GM19351 (cell line): ENCODE measurements around the gene EYS.

Experiments used
- ATAC-seq: cut with Tn5 transposase; IDR thresholded peaks from one replicate; pipeline ENCODE4 v1.9.1; 2021; ENCODE audit warnings: mild to moderate bottlenecking, moderate library complexity; ENCODE audit not compliant: unreplicated experiment

Gene EYS

GRCh38 chr6:65248101-65248610 is 458.9 kb downstream of the EYS start:
- no peak for ATAC-seq

- ATAC-seq, result no peak
Measured at GRCh38 chr6:65231616-65232015, 475.4 kb downstream of the EYS start.

- no peak for ATAC-seq
Measured at GRCh38 chr6:65229825-65230224, 477.2 kb downstream of the EYS start.

DNA sequence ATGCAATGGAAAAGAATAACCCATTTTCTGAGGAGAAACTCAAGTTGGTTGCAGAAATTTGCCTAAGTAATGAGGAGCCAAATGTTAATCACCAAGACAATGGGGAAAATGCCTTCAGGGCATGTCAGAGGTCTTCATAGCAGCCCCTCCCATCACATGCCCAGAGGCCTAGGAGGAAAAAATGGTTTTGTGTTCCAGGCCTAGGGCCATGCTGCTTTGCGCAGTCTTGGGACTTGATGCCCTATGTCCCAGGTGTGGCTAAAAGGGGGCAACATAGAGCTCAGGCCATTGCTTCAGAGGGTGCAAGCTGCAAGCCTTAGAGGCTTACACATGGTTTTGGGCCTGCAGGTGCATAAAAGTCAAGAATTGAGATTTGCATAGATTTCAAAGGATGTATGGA is 485.9 kb downstream of the EYS start:
- no peak for ATAC-seq

DNA sequence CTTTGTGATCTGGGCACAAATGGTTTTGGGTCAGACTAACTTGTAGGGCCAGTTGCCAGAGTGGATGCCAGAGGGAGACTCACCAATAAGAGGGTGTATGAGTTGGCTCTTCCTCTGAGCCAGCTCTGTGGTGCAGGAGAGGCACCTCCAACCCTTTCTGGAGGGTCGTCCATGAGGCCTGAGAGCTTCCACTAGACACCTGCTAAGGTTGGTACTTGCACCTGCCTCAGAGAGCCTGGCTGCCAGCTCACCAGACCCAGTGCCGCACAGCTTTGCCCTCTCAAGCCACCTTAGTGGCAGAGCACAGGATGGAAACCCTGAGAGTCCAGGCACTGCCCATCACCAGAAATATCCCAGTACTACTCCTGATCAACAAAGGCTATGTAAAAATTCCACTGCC is 504.3 kb downstream of the EYS start:
- no peak for ATAC-seq

DNA sequence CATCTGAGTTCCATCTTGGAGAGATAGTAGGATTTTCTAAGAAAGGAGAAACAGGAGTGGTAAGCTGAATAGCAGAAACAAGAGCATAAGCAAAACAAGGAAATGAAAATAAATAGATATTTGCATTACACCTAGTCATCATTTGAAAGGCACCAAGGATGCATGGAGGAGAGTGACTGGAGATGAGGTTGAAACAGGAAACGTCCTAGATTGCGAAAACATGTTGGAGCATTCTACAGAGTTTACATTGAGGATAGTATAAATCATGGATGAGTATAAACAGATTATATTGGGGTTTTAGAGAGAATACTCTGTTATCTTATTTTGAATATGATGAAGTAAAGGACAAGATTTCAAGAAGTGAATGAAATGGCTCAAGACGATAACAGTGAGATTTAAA is 507.3 kb downstream of the EYS start:
- no peak for ATAC-seq

GRCh38 chr6:65199121-65199520 is 507.9 kb downstream of the EYS start:
- ATAC-seq, result no peak

GRCh38 chr6:65191471-65191870 is 515.6 kb downstream of the EYS start:
- ATAC-seq, result no peak

DNA sequence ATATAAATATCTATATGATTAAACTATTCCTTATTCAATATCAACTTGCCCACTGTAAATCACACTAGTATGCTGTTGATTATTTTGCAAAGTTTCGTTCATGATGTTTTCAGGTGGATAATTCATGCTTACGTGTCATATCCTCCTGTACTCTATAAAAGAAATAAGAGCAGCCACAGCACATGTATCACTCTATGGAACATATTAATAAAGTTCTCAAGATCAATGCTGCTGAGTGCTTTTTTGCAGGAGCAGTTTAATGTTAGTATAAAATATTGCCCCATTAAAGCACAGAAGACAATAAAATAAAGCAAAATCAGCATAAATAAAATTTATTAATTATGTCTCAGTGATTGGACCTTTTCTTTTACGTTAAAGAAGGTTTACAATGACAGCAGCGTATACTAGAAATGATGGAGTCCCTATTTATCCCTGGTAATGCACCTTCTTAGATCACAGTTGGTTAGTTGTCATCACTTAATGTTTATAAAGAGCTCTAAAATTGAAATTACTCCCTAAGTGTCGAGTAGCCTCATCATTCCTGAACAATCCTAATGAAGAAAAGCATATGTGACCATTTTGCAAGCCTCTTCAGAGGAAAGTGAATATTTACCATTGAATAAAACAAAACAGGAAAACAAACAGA is 517.7 kb downstream of the EYS start:
- ATAC-seq, result no peak

- no peak for ATAC-seq
Measured at GRCh38 chr6:65186826-65187225, 520.2 kb downstream of the EYS start.

DNA sequence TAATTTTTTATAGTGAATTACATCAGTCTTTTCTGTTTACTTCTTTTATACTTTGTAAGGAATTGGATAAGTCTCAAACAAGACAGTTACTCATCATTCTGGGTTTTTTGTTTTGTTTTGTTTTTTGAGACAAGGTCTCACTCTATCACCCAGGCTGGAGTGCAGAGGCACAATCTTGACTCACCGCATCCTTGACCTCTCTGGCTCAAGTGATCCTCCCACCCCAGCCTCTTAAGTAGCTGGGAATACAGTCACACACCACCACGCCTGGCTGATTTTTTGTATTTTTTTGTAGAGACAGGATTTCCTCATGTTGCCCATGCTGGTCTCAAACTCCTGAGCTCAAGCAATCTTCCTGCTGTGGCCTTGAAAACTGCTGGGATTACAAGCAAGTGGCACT is 524.3 kb downstream of the EYS start:
- no peak for ATAC-seq

DNA sequence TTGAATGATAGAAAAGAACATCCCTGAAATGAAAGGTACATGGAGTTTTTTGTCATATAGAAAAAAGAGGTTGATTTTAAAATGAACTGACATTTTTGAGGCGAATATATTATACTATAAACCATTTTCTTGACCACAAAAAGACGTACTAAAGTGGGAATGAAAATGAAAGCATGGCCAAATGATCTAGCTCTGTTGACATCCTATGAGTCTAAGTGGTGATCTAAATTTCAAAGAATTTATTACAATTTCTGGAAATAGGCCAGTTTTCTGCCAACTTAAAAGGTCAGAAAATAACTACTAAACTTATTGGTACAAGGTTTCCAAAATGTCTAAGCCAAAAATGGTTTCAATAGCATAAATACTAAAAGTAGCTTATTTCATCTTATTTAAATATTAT is 536.8 kb downstream of the EYS start:
- ATAC-seq, result no peak

DNA sequence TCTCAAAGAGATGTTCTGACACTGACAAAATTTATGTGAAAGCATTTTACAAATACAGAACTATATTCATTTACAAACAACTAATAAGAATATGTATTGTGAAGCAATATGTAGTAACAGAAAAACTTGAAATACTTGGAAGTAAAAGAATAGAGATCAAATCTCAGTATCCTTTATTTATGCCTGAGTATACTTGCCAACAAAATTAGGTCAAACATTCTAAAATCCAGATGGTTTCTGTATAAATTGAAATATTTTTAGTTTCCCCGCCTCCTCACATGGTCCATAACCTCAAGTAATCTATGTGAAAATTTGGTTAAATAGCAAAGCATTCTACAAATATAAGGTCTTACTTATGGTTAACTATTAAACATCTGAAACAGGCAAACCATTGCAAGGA is 545.4 kb downstream of the EYS start:
- ATAC-seq, result no peak

GRCh38 chr6:65157025-65157424 is 550.0 kb downstream of the EYS start:
- no peak for ATAC-seq

- ATAC-seq, result no peak
Measured at GRCh38 chr6:65155083-65155482, 551.9 kb downstream of the EYS start.

- ATAC-seq, result no peak
Measured at GRCh38 chr6:65149841-65150240, 557.2 kb downstream of the EYS start.

DNA sequence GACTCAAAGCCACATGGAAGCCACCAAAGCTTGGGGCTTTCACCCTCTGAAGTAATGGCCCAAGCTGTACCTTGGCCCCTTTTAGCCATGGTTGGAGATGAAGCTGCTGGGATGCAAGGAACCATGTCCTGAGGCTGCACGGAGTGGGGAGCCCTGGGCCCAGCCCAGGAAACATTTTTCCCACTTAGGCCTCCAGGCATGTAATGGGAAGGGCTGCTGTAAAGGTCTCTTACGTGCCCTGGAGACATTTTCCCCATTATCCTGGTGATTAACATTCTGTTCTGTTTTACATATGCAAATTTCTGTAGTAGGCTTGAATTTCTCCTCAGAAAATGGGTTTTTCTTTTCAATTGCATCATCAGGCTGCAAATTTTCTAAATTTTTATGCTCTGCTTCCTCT is 558.2 kb downstream of the EYS start:
- no peak for ATAC-seq

- ATAC-seq, result no peak
Measured at GRCh38 chr6:65135567-65135966, 571.5 kb downstream of the EYS start.

- no peak for ATAC-seq
Measured at GRCh38 chr6:65126667-65127066, 580.4 kb downstream of the EYS start.

GRCh38 chr6:65123521-65123920 is 583.5 kb downstream of the EYS start:
- ATAC-seq, result no peak

DNA sequence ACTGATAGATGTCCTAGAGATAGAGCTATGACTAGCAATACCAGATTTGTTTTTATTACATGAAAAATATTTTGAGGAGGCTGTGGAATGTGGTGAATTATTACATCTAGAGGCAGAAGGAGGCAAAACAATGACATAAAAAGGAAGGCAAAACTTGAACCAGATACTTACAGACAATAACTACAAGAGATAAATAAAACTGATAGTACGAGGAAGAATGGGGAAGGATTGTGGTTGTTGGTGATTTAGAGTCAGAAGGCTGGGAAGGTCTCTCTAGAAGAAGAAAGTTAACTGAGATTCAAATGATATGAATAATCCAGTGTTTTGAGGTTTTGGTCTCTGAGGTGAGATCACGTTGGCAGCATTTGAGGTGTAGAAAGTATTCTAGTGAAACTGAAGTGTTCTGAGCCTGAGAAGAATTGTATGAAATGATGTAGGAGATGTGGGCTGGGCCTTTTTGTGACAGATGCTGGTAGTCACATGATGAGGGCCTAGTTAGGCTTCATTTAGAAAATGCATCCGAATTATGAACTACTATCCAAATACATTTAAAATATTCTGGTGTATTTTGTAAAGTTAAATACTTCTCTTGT is 589.1 kb downstream of the EYS start:
- no peak for ATAC-seq

DNA sequence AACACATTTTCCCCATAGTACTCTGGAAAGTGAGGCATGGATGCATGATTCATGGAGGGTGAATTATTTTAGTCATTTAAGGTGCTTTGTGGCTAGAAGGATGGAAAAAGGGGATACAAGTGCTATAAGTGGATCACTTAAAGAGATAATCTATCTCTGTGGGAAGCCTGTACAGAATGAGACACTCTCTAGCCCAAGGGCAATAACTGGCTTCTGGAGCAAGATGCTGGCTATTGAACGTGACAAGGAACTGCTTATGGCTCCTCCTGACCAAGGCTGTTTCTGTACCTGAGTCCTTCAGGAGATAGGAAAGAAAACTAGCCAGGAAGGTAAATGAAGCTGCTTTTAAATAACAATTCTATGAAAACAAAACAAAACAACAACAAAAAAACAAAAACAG is 590.7 kb downstream of the EYS start:
- no peak for ATAC-seq

DNA sequence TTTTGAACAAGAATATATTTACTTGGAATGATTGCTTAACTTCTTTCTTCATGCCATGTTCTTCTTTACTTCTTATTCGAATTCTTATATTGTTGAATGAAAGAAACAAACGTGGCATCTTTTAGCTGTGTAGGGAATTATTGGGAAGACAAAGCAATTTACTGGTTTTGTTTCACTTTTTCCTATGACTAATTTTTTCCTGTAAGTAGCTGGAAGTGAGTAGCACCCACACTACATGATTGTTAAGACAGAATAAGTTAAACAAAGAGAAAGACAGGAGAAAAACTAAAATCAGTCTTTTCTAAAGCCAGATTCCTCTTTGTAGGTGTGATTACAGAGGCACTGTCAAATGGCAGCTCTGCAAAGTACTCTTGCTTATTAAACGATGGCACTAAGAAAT is 593.4 kb downstream of the EYS start:
- no peak for ATAC-seq
